ENCODE data around the gene BMPR1B.

DNA sequence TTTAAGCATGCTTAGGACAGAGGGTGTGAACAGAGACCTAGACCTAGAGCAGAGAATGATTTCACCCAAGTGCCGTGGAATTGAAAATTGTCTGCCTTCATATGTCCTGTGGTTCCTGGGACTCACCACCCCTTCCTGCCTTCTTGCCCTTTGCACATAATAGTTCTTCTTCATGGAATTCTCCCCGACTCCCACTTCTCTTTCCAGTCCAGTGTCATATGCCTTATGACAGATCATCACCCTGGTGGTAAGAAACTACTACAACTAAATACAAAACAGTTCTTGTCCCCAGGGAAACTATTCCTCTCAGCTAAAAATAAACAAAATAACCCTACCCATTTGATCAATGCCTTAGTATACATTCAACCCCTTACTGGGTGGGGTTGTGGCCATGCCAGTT is 43.3 kb downstream of the BMPR1B start:
- TF ChIP-seq, protein P1, sequence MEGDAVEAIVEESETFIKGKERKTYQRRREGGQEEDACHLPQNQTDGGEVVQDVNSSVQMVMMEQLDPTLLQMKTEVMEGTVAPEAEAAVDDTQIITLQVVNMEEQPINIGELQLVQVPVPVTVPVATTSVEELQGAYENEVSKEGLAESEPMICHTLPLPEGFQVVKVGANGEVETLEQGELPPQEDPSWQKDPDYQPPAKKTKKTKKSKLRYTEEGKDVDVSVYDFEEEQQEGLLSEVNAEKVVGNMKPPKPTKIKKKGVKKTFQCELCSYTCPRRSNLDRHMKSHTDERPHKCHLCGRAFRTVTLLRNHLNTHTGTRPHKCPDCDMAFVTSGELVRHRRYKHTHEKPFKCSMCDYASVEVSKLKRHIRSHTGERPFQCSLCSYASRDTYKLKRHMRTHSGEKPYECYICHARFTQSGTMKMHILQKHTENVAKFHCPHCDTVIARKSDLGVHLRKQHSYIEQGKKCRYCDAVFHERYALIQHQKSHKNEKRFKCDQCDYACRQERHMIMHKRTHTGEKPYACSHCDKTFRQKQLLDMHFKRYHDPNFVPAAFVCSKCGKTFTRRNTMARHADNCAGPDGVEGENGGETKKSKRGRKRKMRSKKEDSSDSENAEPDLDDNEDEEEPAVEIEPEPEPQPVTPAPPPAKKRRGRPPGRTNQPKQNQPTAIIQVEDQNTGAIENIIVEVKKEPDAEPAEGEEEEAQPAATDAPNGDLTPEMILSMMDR (IDR thresholded peaks at IDR 0.05; ENCODE audit: low read depth, low read length, missing input control) = no peak
- TF ChIP-seq JUND (IDR thresholded peaks at IDR 0.05) (no peak), RXRA (IDR thresholded peaks at IDR 0.05) (no peak), GABPA (IDR thresholded peaks at IDR 0.05 in 1 of 2, conservative IDR thresholded peaks at IDR 0.05 in 1 of 2) (no peak)

All from liver (tissue), 3 donors.